Right cardiac atrium (tissue), 5 donors: ENCODE results near the gene BCAS1. TPM values are rescaled to one million over a fixed set of nuclear protein-coding genes. Genes with fewer than 3 reads are reported as not detected.
"Not testable (repeated sequence)": the region's sequence is repeated elsewhere in the genome, so short reads cannot be mapped to it uniquely, and the experiment has no call there.

Source experiments
- ATAC-seq, 2 donors: fragments of 200-7000 bp; cut with Tn5 transposase; one replicate each; pipeline versions ENCODE4 v1.8.0 to v1.9.1; 2020; ENCODE audit warnings: moderate library complexity in 2 of 2, mild to moderate bottlenecking in 1 of 2
- DNase-seq, 3 donors: peaks; one replicate each; pipeline ENCODE4 v3.0.0-alpha.2; 2020
- H3K27ac ChIP-seq: one replicate; pipeline ENCODE4 v1.5.1; 2013; ENCODE audit warnings: mild to moderate bottlenecking, low read length, control low read depth, moderate library complexity
- H3K27me3 ChIP-seq: one replicate; pipeline ENCODE4 v1.6.1; 2013; ENCODE audit not compliant: control insufficient read depth, insufficient read depth
- H3K4me1 ChIP-seq: one replicate; pipeline ENCODE4 v1.6.1; 2013; ENCODE audit warnings: low read length; ENCODE audit not compliant: control insufficient read depth, insufficient read depth
- H3K4me3 ChIP-seq: one replicate; pipeline ENCODE4 v1.5.1; 2013; ENCODE audit warnings: low read length, control low read depth
- H3K9me3 ChIP-seq: one replicate; pipeline ENCODE4 v1.6.1; 2013; ENCODE audit warnings: low read length; ENCODE audit not compliant: control insufficient read depth
- WGBS: extraction: QIAGEN DNeasy Blood & Tissue Kit; methylation state at CpG from one replicate; pipeline ENCODE4 v1.1.7; 2013; 5-methylcytosine and 5-hydroxymethylcytosine counted together
- intact Hi-C, 4 donors: fragments of 100-400 bp; cut with DNase I; formaldehyde crosslinking; loops; one replicate each; pipeline versions ENCODE4 v1.11.0 to v1.14.0; 2022 to 2023
- polyA plus RNA-seq: library from polyadenylated mRNA; stranded (reverse); fragments of 200-250 nt; gene quantifications from one replicate; pipeline ENCODE4 v1.2.3, GENCODE V29; 2013
- total RNA-seq, 4 donors: library from RNA; stranded (reverse); fragmentation: NEBNext Ultra II Directional; extraction: Animal tissue kit (Norgen Biotek cat#: 25700); gene quantifications; one replicate each; pipeline ENCODE4 v1.2.1, GENCODE V29; 2021
- donor health status: healthy with polysubstance abuse.
- donor health status: DM: no; HTN: yes; CAD: no.
- donor health status: DM: no; HTN: no; CAD: no.
- donor health status: DM: no; HTN: yes; CAD: no; lungs with severe emphysema.
- donor health status: DM: yes; HTN: yes; CAD: no.

Gene BCAS1
- total and polyA plus RNA-seq, 5 donors = 0.18 TPM; not detected in 3

- Histone ChIP-seq H3K4me1 (no peaks in the 10 kb centered on the region), H3K9me3 (no peaks in the 10 kb centered on the region), H3K27ac (no peak overlapping the region), H3K4me3 (no peak overlapping the region), H3K27me3 (no peaks in the 10 kb centered on the region)
- 71% methylated on average over 4 of the region's 4 CpGs for WGBS
- intact Hi-C loops = no loop called here
- DNase-seq (no peak), ATAC-seq (no peak)
These were observed 56.9 kb downstream of the BCAS1 start for GRCh38 chr20:54013471-54013870.

GRCh38 chr20:54011346-54011745 lies 59.0 kb downstream of the BCAS1 start:
- no peak for DNase-seq
- H3K9me3 ChIP-seq = no peaks in the 10 kb centered on the region
- no peak overlapping the region for H3K27ac ChIP-seq
- H3K27me3 ChIP-seq = no peaks in the 10 kb centered on the region
- no peak for ATAC-seq
- H3K4me1 ChIP-seq = no peaks in the 10 kb centered on the region
- no peak overlapping the region for H3K4me3 ChIP-seq
- intact Hi-C loops = no loop called here
- WGBS = 87% methylated on average over 4 of the region's 4 CpGs

DNA sequence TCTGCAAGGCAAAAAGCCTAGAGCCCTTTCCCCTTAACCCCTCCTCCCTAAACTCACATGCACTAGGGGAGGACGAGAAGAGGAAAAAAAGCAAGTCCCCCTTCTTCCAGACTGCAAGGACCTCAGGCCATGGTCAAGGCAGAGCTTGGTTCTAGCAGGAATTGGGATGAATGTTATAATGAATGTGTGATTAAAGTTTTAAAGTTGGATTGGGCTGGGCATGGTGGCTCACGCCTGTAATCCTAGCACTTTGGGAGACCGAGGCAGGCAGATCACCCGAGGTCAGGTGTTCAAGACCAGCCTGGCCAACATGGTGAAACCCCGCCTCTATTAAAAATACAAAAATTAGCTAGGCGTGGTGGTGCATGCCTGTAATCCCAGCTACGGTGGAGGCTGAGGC lies 64.2 kb downstream of the BCAS1 start:
- H3K27me3 ChIP-seq = not testable (repeated sequence)

GRCh38 chr20:54005524-54005923 lies 64.9 kb downstream of the BCAS1 start:
- Histone ChIP-seq H3K4me3 (no peak overlapping the region), H3K9me3 (peaks cover 4% of the 10 kb centered on the region), H3K4me1 (no peaks in the 10 kb centered on the region), H3K27me3 (no peaks in the 10 kb centered on the region), H3K27ac (no peak overlapping the region)
- WGBS = 88% methylated on average over 4 of the region's 4 CpGs
- intact Hi-C loops = no loop called here
- ATAC-seq (no peak), DNase-seq (no peak)

More for the DNA sequence above, 64.2 kb downstream of the BCAS1 start:
- ATAC-seq, H3K4me3 ChIP-seq, H3K4me1 ChIP-seq, intact Hi-C loops, DNase-seq, H3K9me3 ChIP-seq, H3K27ac ChIP-seq: not testable (repeated sequence)
- WGBS = 84% methylated on average over 7 of the region's 7 CpGs

DNA sequence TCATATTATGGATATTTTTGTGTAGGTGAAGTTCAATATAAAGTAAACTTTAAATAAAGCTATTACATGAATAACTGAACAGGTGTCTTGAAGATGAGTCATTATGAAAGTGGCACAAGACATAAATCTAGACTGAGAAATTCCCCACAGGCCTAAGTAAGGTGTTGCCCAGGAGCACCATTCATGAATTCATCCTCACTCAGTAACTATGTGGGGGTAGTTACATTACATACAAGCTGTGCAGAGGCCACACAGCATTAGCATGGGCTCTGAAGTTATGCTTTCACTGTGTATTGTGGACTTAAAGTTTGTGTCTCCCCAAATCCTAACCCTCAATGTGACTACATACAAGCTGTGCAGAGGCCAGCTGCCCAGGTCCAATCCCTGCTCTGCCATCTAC lies 65.9 kb downstream of the BCAS1 start:
- Histone ChIP-seq H3K4me3 (no peak overlapping the region), H3K4me1 (no peaks in the 10 kb centered on the region), H3K27me3 (no peaks in the 10 kb centered on the region), H3K27ac (no peak overlapping the region), H3K9me3 (peaks cover 4% of the 10 kb centered on the region)
- intact Hi-C loops = no loop called here
- ATAC-seq (no peak), DNase-seq (no peak)

- Histone ChIP-seq H3K27me3 (no peaks in the 10 kb centered on the region), H3K4me3 (no peak overlapping the region), H3K4me1 (no peaks in the 10 kb centered on the region), H3K9me3 (peaks cover 4% of the 10 kb centered on the region), H3K27ac (no peak overlapping the region)
- DNase-seq (no peak), ATAC-seq (no peak)
- 72% methylated on average over 3 of the region's 3 CpGs for WGBS
- intact Hi-C loops = no loop called here
These were observed 67.7 kb downstream of the BCAS1 start for GRCh38 chr20:54002741-54003140.

GRCh38 chr20:54002056-54002575 lies 68.3 kb downstream of the BCAS1 start:
- ATAC-seq (no peak), DNase-seq (no peak)
- H3K27ac ChIP-seq = no peak overlapping the region
- H3K27me3 ChIP-seq = no peaks in the 10 kb centered on the region
- H3K4me3 ChIP-seq = no peak overlapping the region
- peaks cover 4% of the 10 kb centered on the region for H3K9me3 ChIP-seq
- WGBS = 67% methylated on average over 2 of the region's 2 CpGs
- H3K4me1 ChIP-seq = no peaks in the 10 kb centered on the region
- intact Hi-C loops = no loop called here

DNA sequence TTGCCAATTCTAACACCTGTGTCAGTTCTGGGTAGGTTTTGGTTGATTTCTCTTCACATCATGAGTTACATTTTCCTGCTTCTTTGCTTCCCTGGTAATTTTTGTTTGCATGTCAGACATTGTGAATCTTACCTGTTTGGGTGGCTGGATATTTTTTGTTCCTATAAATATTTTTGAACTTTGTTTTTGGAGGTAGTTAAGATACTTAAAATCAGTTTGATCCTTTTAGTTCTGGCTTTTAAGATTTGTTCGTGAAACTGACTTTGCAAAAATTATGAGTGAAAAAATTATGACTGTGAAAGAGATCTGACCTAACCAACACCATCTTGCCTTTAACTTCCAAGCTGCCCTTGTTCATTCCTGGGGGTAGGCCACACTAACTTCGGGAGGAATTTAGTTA lies 69.5 kb downstream of the BCAS1 start:
- intact Hi-C loops = no loop called here
- DNase-seq = no peak
- ATAC-seq = no peak
- Histone ChIP-seq H3K27ac (no peak overlapping the region), H3K4me3 (no peak overlapping the region), H3K4me1 (no peaks in the 10 kb centered on the region), H3K27me3 (no peaks in the 10 kb centered on the region), H3K9me3 (peaks cover 4% of the 10 kb centered on the region)
- 53% methylated on average over 2 of the region's 2 CpGs for WGBS

- H3K27ac ChIP-seq = no peak overlapping the region
- no peak for DNase-seq
- intact Hi-C loops = no loop called here
- peaks cover 4% of the 10 kb centered on the region for H3K9me3 ChIP-seq
- no peak for ATAC-seq
- H3K4me1 ChIP-seq = no peaks in the 10 kb centered on the region
- H3K27me3 ChIP-seq = no peaks in the 10 kb centered on the region
- no peak overlapping the region for H3K4me3 ChIP-seq
These were observed 70.1 kb downstream of the BCAS1 start for GRCh38 chr20:54000262-54000661.

GRCh38 chr20:53999077-53999476 lies 71.3 kb downstream of the BCAS1 start:
- H3K27me3 ChIP-seq = no peaks in the 10 kb centered on the region
- no peak for ATAC-seq
- 85% methylated on average over 3 of the region's 3 CpGs for WGBS
- H3K27ac ChIP-seq = no peak overlapping the region
- H3K4me1 ChIP-seq = no peaks in the 10 kb centered on the region
- peaks cover 4% of the 10 kb centered on the region for H3K9me3 ChIP-seq
- H3K4me3 ChIP-seq = no peak overlapping the region
- intact Hi-C loops = no loop called here
- no peak for DNase-seq

GRCh38 chr20:53996584-53997486 lies 73.6 kb downstream of the BCAS1 start:
- no peak for ATAC-seq
- no peak for DNase-seq
- Histone ChIP-seq H3K4me3 (no peak overlapping the region), H3K27ac (no peak overlapping the region), H3K27me3 (no peaks in the 10 kb centered on the region), H3K4me1 (no peaks in the 10 kb centered on the region), H3K9me3 (peaks cover under 1% of the 10 kb centered on the region)
- intact Hi-C loops = no loop called here
- WGBS = 63% methylated on average over 10 of the region's 10 CpGs
